Heart left ventricle (tissue), 13 donors: Measurements from ENCODE around the gene MAML2.

Experiments used
- CTCF ChIP-seq, 12 donors: fragments of 200-600 bp; sonication (generic) in 4 of 12; IDR thresholded peaks; one replicate each; pipeline versions ENCODE4 v1.5.0 to v1.8.0; 2018 to 2022; ENCODE audit warnings: antibody characterized with exemption in 12 of 12, mild to moderate bottlenecking in 5 of 12
- POLR2A ChIP-seq, 2 donors: fragments of 450-650 bp; IDR thresholded peaks; one replicate each; pipeline ENCODE4 v1.6.1; 2017; ENCODE audit warnings: antibody characterized with exemption in 2 of 2, mild to moderate bottlenecking in 2 of 2, moderate library complexity in 2 of 2
- donor health status: ischemic (EF 13 %, LVEDD 7.1; RV severe dilation, severe dysfunction).
- donor health status: DM: no; HTN: yes; CAD: no.
- donor health status: DM: no; HTN: no; CAD: no.
- donor health status: ischemic (EF 25% LVEDD 6.9; RV normal size, moderate dysfunction).
- donor health status: ischemic (EF 25% LVEDD 5.7; RV mildly dilated, moderate dysfunction).
- donor health status: ischemic (EF 35%, LVEDD 5.7; RV mildly dilated, moderate dysfunction).
- donor health status: nonischemic (EF 11% LVEDD 7.7; RV severe dilation, severe dysfunction).
- donor health status: DM: yes; HTN: yes; CAD: no.
- donor health status: PGD.
- donor health status: ischemic (EF 29% LVEDD 5.4; RV normal size, mild dysfunction).
- donor health status: nonischemic (EF 23%, LVEDD 6.1; RV moderate dilation, normal function).

GRCh38 chr11:96044311-96044710 lies 298.7 kb downstream of the MAML2 start:
- no peak for TF ChIP-seq CTCF (IDR thresholded peaks at IDR 0.05)
- no peak for TF ChIP-seq POLR2A (IDR thresholded peaks at IDR 0.05)
